Stomach (tissue), 4 donors: ENCODE results near the gene OCRL.
"Not testable (repeated sequence)": the region's sequence is repeated elsewhere in the genome, so short reads cannot be mapped to it uniquely, and the experiment has no call there.

Experiments
- POLR2A ChIP-seq, 4 donors: fragments of 450-650 bp; IDR thresholded peaks; one replicate each; pipeline ENCODE4 v1.6.1; 2016; ENCODE audit warnings: antibody characterized with exemption in 4 of 4, control low read depth in 2 of 4, mild to moderate bottlenecking in 1 of 4, moderate library complexity in 1 of 4
- TF ChIP-seq, protein P1 (sequence below), 7 experiments: fragments of 450-650 bp in 4 of 7; fragments of 200-600 bp in 3 of 7; sonication (generic) in 3 of 7; IDR thresholded peaks; one replicate each; pipeline ENCODE4 v1.5.1; 2016 to 2019; ENCODE audit warnings: antibody characterized with exemption in 7 of 7, control low read depth in 2 of 7, mild to moderate bottlenecking in 1 of 7

GRCh38 chrX:129554816-129555215, 14.8 kb downstream of the OCRL start:
- TF ChIP-seq POLR2A (IDR thresholded peaks at IDR 0.05): not testable (repeated sequence)
- TF ChIP-seq, protein P1, sequence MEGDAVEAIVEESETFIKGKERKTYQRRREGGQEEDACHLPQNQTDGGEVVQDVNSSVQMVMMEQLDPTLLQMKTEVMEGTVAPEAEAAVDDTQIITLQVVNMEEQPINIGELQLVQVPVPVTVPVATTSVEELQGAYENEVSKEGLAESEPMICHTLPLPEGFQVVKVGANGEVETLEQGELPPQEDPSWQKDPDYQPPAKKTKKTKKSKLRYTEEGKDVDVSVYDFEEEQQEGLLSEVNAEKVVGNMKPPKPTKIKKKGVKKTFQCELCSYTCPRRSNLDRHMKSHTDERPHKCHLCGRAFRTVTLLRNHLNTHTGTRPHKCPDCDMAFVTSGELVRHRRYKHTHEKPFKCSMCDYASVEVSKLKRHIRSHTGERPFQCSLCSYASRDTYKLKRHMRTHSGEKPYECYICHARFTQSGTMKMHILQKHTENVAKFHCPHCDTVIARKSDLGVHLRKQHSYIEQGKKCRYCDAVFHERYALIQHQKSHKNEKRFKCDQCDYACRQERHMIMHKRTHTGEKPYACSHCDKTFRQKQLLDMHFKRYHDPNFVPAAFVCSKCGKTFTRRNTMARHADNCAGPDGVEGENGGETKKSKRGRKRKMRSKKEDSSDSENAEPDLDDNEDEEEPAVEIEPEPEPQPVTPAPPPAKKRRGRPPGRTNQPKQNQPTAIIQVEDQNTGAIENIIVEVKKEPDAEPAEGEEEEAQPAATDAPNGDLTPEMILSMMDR (IDR thresholded peaks at IDR 0.05): not testable (repeated sequence)
